Prostate gland (tissue), 2 donors: ENCODE data around the gene TGFBR3L. TPM values are rescaled to one million over a fixed set of nuclear protein-coding genes. Genes with fewer than 3 reads are reported as not detected.

ENCODE experiments used
- DNase-seq: peaks from one replicate; pipeline ENCODE4 v3.0.0-alpha.2; 2019; ENCODE audit warnings: low spot score
- H3K27ac ChIP-seq, 2 donors: fragments of 200-600 bp; sonication (generic); 2 replicates each; pipeline ENCODE4 v1.5.1; 2017 to 2019
- H3K27me3 ChIP-seq: fragments of 200-600 bp; sonication (generic); replicated peaks from 2 replicates; pipeline ENCODE4 v1.5.1; 2019; ENCODE audit not compliant: insufficient read depth
- H3K36me3 ChIP-seq, 2 donors: fragments of 200-600 bp; sonication (generic); 1 replicate in 1 of 2; 2 replicates in 1 of 2; pipeline versions ENCODE4 v1.5.1 to v1.8.1; 2017 to 2019
- H3K4me1 ChIP-seq: fragments of 200-600 bp; sonication (generic); replicated peaks from 2 replicates; pipeline ENCODE4 v1.5.1; 2019
- H3K4me3 ChIP-seq, 2 donors: fragments of 200-600 bp; sonication (generic); 2 replicates each; pipeline ENCODE4 v1.5.1; 2017 to 2019
- H3K9me3 ChIP-seq: fragments of 200-600 bp; sonication (generic); 2 replicates; pipeline ENCODE4 v1.5.1; 2017
- POLR2A ChIP-seq: fragments of 450-650 bp; IDR thresholded peaks from one replicate; pipeline ENCODE4 v1.6.1; 2016; ENCODE audit warnings: antibody characterized with exemption, mild to moderate bottlenecking
- POLR2AphosphoS5 ChIP-seq: sonication (generic); formaldehyde crosslinking; IDR thresholded peaks from one replicate; pipeline ENCODE4 v1.6.1; 2017; ENCODE audit warnings: antibody characterized with exemption
- WGBS: methylation state at CpG from one replicate; pipeline ENCODE4 v1.1.5; 2018; 5-methylcytosine and 5-hydroxymethylcytosine counted together
- intact Hi-C: fragments of 100-400 bp; cut with DNase I; formaldehyde crosslinking; loops from one replicate; pipeline ENCODE4 v1.14.2; 2022
- total RNA-seq, 2 donors: library from RNA; depleted of rRNA; stranded (reverse); fragments of >200 nt; gene quantifications; one replicate each; pipeline ENCODE4 v1.1.0, GENCODE V29; 2016
- TF ChIP-seq, protein P1 (sequence below), 4 experiments: fragments of 200-600 bp in 2 of 4; fragments of 450-650 bp in 2 of 4; sonication (generic) in 2 of 4; IDR thresholded peaks; 1 replicate in 3 of 4; 2 replicates in 1 of 4; pipeline ENCODE4 v1.5.1; 2016 to 2019; ENCODE audit warnings: antibody characterized with exemption in 4 of 4, mild to moderate bottlenecking in 2 of 4, moderate library complexity in 2 of 4

The TGFBR3L gene
- total RNA-seq, 2 donors from 2014 or later: 3.2 TPM; not detected in 1

DNA sequence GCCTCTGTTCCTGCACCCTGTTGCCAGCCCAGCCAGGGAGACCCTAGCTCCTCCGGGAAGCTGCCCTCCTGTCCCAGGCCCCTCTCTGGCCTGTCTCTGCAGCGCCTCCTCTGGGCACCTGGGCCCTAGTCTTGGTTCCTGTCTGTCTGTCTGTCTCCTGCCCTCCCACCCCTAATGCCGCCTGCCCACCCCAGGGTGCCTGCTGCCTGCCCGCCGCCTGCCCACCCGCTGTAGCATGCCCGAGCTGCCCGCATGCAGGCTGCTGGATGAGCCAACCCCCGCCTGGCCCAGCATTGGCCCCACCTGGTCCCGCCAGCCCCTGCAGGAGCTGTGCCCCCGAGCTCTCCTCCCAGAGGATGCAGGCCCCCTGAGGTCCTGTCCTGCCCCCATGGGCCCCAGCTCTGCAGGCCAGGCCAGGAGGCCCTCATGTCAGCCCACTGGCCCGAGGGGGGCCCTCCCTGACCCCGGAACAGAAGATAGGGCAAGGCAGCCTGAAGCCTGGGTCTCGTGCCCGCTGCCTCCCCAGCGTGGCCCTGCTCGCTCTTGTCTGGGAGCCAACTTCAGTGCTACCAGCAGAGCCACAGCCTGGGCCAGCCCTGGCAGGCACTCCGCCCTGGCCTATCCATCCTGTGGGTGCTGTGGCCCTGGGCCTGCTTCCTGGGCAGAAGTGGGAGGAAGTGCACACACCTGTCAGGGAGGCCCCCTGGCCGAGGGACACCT, 5.7 kb upstream of the TGFBR3L start:
- Histone ChIP-seq H3K4me1 (peaks cover 12% of the 10 kb centered on the region), H3K9me3 (no peaks in the 10 kb centered on the region), H3K27me3 (no peaks in the 10 kb centered on the region), H3K36me3 (peaks cover 11 to 27% of the 10 kb centered on the region in 2 donors), H3K27ac (no peak overlapping the region), H3K4me3 (no peak overlapping the region)
- DNase-seq: no peak
- TF ChIP-seq POLR2AphosphoS5 (no peak), POLR2A (no peak)
- TF ChIP-seq, protein P1, sequence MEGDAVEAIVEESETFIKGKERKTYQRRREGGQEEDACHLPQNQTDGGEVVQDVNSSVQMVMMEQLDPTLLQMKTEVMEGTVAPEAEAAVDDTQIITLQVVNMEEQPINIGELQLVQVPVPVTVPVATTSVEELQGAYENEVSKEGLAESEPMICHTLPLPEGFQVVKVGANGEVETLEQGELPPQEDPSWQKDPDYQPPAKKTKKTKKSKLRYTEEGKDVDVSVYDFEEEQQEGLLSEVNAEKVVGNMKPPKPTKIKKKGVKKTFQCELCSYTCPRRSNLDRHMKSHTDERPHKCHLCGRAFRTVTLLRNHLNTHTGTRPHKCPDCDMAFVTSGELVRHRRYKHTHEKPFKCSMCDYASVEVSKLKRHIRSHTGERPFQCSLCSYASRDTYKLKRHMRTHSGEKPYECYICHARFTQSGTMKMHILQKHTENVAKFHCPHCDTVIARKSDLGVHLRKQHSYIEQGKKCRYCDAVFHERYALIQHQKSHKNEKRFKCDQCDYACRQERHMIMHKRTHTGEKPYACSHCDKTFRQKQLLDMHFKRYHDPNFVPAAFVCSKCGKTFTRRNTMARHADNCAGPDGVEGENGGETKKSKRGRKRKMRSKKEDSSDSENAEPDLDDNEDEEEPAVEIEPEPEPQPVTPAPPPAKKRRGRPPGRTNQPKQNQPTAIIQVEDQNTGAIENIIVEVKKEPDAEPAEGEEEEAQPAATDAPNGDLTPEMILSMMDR (IDR thresholded peaks at IDR 0.05): no peak
- WGBS: 82% methylated on average over 17 of the region's 19 CpGs
- intact Hi-C loops: no loop called here

GRCh38 chr19:7909471-7910067, 5.1 kb upstream of the TGFBR3L start:
- Histone ChIP-seq H3K9me3 (no peaks in the 10 kb centered on the region), H3K27me3 (no peaks in the 10 kb centered on the region), H3K4me1 (peaks cover 10% of the 10 kb centered on the region), H3K4me3 (no peak overlapping the region), H3K36me3 (peaks cover 11 to 27% of the 10 kb centered on the region in 2 donors), H3K27ac (no peak overlapping the region)
- intact Hi-C loops: no loop called here
- TF ChIP-seq, protein P1 (IDR thresholded peaks at IDR 0.05): no peak
- TF ChIP-seq POLR2A (no peak), POLR2AphosphoS5 (no peak)
- DNase-seq: no peak
- WGBS: 92% methylated on average over 21 of the region's 21 CpGs

- DNase-seq: no peak
- H3K36me3 ChIP-seq: peaks cover 11 to 27% of the 10 kb centered on the region in 2 donors
Observed at GRCh38 chr19:7910321-7911161, 4.1 kb upstream of the TGFBR3L start.

GRCh38 chr19:7911508-7912143, 3.0 kb upstream of the TGFBR3L start:
- intact Hi-C loops: no loop called here
- TF ChIP-seq POLR2A (no peak), POLR2AphosphoS5 (no peak)
- TF ChIP-seq, protein P1 (IDR thresholded peaks at IDR 0.05): no peak
- H3K4me3 ChIP-seq: no peak overlapping the region
- H3K27me3 ChIP-seq: no peaks in the 10 kb centered on the region
- no peaks in the 10 kb centered on the region for H3K9me3 ChIP-seq
- no peaks in the 10 kb centered on the region for H3K4me1 ChIP-seq
- H3K36me3 ChIP-seq: peaks cover 11 to 27% of the 10 kb centered on the region in 2 donors
- no peak for DNase-seq
- WGBS: 92% methylated on average over 17 of the region's 18 CpGs
- H3K27ac ChIP-seq: no peak overlapping the region

More at GRCh38 chr19:7910321-7911161, 4.1 kb upstream of the TGFBR3L start:
- Histone ChIP-seq H3K27me3 (no peaks in the 10 kb centered on the region), H3K4me3 (no peak overlapping the region), H3K27ac (no peak overlapping the region), H3K9me3 (no peaks in the 10 kb centered on the region), H3K4me1 (peaks cover under 1% of the 10 kb centered on the region)
- TF ChIP-seq, protein P1 (IDR thresholded peaks at IDR 0.05): no peak
- TF ChIP-seq POLR2AphosphoS5: no peak
- no peak for TF ChIP-seq POLR2A
- intact Hi-C loops: no loop called here
- 87% methylated on average over 54 of the region's 54 CpGs for WGBS
